ENCODE results near the gene PTMS. TPM values are rescaled to one million over a fixed set of nuclear protein-coding genes. Genes with fewer than 3 reads are reported as not detected.

Gene PTMS
- total and polyA plus RNA-seq, 10 of the 15 experiments (the other 5 are each of a cell fraction or from before 2014, with no cell fraction given) = 2.1 to 127 (median 29.8) TPM

GRCh38 chr12:6810758-6811157 is 44.6 kb downstream of the PTMS start:
- H2AFZ ChIP-seq (ENCODE audit: control insufficient read depth, low read depth, low read length) = peak overlapping the region; percentile 25
- 41% methylated on average over 1 of the region's 1 CpG for WGBS (ENCODE audit: insufficient coverage, insufficient replicate concordance, low lambda C conversion rate, missing lambda C conversion rate)
- ChIA-PET RAD21 (ENCODE audit: unreplicated experiment) (interaction anchor here (1.7 kb wide), 1 partner anchor 44 kb away, joined by 4 read pairs; the partner anchor contains the start of gene PTMS), CTCF (interaction anchor here (0.6 to 1.5 kb wide), 7 partner anchors 14 to 110 kb away, joined by 3 to 5 read pairs (median 3); partner anchors contain the start of gene MLF2), SMC1A (ENCODE audit: uncharacterized antibody, unreplicated experiment) (interaction anchor here (0.6 to 2.1 kb wide), 8 partner anchors 10 to 87 kb away, joined by 3 to 12 read pairs (median 4); partner anchors contain the start of genes CD4 and MLF2), POLR2A (interaction anchor here (0.8 to 1.0 kb wide), 3 partner anchors 19 to 121 kb away, joined by 3 to 6 read pairs (median 3); partner anchors contain the start of genes MLF2 and ZNF384)
- H3K27ac ChIP-seq (ENCODE audit: control insufficient read depth, insufficient read depth) = no peak overlapping the region
- no peaks in the 10 kb centered on the region for H3K9me3 ChIP-seq (replicated peaks; ENCODE audit: control insufficient read depth, insufficient read depth, low read length)
- H3K36me3 ChIP-seq (ENCODE audit: control insufficient read depth in 2 of 2, insufficient read depth in 2 of 2, low read length in 1 of 2) = no peaks in the 10 kb centered on the region
- no peak for FAIRE-seq
- H3K79me2 ChIP-seq (ENCODE audit: control insufficient read depth, insufficient read depth, low read length) = no peaks in the 10 kb centered on the region
- BruUV-seq (replicated peaks) = no TSS peak
- H3K9ac ChIP-seq (ENCODE audit: control insufficient read depth, insufficient read depth, low read length) = no peak overlapping the region
- no peak overlapping the region for H3K4me2 ChIP-seq (ENCODE audit: control insufficient read depth, insufficient read depth)
- no peak for DNase-seq (ENCODE audit: low read depth, low spot score)
- no peak for ATAC-seq
- in situ Hi-C loops (cut with MboI) (no loop called here), intact Hi-C loops (cut with micrococcal nuclease; ENCODE audit: unreplicated experiment) (no loop called here)
- no peak for TF ChIP-seq GATAD2B (conservative IDR thresholded peaks at IDR 0.05; ENCODE audit: low read depth)
- TF ChIP-seq ZNF384 (IDR thresholded peaks at IDR 0.05; ENCODE audit: borderline replicate concordance, low read depth, low read length) = no peak
- no peak for TF ChIP-seq ETV6 (conservative IDR thresholded peaks at IDR 0.05 in 1 of 2, IDR thresholded peaks at IDR 0.05 in 1 of 2; ENCODE audit: borderline replicate concordance in 1 of 2, low read depth in 1 of 2)
- no peak for TF ChIP-seq MAX (IDR thresholded peaks at IDR 0.05; ENCODE audit: low read depth, low read length)
- no peak for TF ChIP-seq NBN (IDR thresholded peaks at IDR 0.05)
- TF ChIP-seq ESRRA (IDR thresholded peaks at IDR 0.05; ENCODE audit: low read length) = no peak
- no peak for TF ChIP-seq STAT3 (IDR thresholded peaks at IDR 0.05; ENCODE audit: low read depth, low read length)
- TF ChIP-seq ASH2L (IDR thresholded peaks at IDR 0.05; ENCODE audit: borderline replicate concordance, low read depth) = no peak
- TF ChIP-seq CHD4 (IDR thresholded peaks at IDR 0.05) = no peak
- no peaks in the 10 kb centered on the region for H4K20me1 ChIP-seq (ENCODE audit: control insufficient read depth, insufficient read depth)
- H3K27me3 ChIP-seq (replicated peaks in 1 of 2; ENCODE audit: control insufficient read depth in 2 of 2, insufficient read depth in 2 of 2, low read length in 1 of 2) = peaks cover 0 to 2% of the 10 kb centered on the region in 2 experiments; a peak in 3 of 4 replicates
- 0 out of 2 replicates have a peak, but pooled peaks cover 4% of the 10 kb centered on the region for H3K4me1 ChIP-seq (ENCODE audit: control insufficient read depth, insufficient read depth, low read length)
- H3K4me3 ChIP-seq = no peak overlapping the region
